ENCODE data around the gene CD53.

Gene CD53

DNA sequence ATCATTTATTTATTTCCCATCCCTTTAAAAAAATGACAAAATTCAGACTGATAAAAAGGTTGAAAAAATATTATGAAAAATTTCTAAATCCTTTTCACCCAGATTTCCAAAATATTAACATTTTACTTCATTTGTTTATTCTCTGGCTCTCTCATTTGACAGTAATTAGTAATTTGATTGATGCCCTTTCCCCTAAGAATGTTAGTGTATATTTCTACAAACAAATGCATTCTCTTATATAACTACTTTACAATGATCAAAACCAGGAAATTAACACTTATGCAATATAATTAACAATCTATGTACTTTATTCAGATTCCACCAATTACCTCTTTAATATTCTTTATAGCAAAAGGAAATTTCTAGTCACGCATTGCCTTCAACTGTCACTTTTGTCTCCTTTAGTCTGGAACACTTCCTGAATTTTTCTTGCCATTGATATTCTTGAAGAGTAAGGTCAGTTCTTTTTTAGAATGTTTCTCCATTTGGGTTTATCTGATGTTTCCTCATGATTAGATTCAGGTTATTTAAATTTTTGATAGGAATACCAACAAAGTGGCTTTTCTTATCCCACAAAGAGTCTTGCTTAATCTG lies 3.9 kb downstream of the CD53 start:
- no peak for DNase-seq (ENCODE audit: low read depth)

DNA sequence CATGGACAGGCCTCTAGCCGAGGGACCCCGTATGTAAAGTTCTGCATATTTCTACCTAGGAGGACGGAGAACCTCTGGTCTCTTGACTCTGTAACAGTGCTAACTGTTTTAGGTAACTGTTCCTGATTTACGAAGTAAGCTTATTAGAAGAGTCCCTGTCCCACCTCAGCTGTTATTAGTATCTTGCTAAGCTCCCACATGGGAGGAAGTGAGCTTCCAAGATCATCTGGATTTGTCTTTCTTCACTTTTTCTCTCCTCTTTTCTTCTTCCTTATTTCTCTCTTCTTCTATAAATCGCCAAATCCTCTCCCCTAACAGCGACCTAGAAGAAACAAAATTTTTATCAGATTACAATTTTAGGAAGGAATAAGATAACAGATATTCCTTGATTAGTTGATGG lies 4.4 kb downstream of the CD53 start:
- DNase-seq (ENCODE audit: low read depth): no peak

DNA sequence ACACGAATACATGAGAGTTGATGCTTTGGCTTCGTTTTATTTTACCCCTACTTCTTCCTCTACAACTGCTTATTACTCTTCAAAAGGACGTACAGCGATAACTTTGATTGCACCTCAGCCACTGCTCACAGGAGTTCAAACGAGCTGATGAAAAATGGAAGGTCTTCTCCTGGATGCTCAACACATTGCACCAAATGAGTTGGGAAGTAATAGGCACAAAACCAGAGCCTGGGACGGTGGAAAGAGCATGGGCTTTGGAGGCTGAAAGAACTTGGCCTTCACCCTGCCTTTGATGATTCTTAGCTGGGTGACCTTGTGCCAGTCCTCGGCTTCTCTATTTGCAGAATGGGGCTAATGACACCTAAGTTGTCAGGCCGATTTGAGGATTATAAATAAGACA lies 4.8 kb downstream of the CD53 start:
- DNase-seq (ENCODE audit: low read depth): no peak

DNA sequence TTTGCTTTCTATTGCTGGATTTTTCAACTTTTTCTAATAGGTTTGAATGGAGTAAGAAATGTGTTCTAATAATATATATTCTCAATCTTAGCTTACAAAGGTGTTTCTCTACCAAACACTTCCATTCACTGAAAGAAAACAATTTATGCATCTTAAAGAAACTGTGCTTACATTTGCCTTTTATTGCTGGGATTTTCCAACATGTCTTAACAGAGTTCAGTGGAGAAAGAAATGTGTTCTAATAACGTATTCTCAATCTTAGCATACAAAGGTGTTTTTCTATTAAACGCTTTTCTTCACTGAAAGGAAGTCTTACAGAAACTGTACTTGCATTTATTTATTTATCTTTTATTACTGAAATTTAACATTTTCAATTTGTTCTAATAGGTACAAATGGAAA lies 5.6 kb downstream of the CD53 start:
- DNase-seq (ENCODE audit: low read depth): no peak

DNA sequence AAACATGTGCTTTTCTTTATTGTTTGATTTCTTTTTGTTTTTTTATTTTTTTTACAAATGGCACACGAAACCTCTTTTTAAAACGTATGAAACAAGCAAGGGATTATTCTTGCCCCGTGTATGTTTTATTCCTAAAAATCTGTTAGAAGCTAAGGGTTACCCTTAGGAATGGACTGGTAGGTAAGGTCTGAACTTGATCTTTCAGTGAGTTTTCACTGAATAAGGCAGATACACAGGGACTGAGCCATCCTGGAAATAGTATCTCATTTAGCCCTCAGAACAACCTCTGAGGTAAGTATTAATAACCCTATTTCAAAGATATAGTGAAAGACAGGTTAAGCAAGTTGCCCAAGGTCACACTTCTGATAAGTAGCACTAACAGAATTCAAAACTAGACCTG lies 6.0 kb downstream of the CD53 start:
- DNase-seq (ENCODE audit: low read depth): no peak

DNA sequence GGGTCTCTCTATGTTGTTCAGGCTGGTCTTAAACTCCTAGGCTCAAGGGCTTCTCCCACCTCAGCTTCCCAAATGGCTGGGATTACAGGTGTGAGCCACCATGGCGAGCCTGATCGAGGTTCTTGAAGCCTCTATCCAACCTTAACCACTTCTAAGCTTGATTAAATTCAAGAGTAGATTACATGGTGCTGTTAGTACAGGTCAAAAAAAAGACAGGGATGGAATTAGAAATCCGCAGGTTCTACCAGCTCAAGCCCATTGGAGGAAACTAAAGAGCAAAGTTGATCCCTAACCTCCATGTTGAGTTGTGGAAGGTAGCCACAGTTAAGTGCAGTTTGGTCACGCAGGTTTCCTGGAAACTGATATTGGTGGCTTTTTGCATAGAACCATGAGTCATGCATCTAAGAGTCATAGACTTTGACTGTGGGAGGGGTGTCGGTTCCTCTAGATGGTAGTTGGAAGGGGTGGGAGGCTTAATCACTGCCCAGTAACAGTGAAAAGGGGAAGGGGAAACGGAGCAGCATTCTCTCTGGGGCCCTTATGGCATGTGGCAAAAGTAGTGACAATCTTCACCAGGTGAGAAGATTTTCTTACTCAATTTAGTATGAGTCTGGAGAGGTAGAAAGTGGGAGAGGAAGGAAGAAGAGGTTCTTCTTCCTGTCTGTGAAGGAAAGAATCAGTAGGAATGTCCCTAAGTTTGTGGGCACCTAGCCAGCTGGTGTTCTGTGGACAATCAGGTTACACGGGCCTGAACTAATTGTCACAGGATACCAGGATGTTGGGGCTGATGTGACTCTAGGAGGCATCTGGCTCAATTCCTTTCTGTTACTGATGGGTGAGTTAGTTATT lies 7.0 kb downstream of the CD53 start:
- no peak for DNase-seq (ENCODE audit: low read depth)

DNA sequence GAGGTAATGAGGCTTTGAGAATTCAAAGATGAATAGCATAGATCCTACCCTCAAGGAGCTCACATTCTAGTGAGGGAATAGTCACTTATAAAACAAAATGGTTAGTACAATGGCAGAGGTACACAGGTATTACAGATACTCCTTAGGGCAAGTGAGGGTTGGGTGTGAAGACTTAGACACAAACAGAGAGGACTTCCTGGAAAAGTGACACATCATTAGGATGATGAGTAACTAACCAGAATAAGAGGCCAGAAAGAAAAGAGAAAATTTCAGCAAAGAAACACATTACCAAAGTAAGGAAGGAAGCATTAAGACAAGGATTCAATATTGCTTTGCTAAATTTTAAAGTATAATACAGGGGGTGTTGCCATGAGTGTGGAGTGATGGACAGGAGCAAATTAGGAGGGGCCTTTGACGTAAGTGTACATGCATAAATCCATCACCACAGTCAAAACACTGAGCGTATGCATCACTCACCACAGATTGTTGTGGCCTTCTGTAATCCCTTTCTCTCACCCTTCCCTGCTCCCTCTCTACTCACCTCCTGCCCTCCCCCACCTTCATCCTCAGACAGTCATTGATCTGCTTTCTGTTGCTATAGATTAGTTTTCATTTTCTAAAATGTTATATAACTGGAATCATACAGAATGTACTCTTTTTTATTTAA lies 7.9 kb downstream of the CD53 start:
- DNase-seq (ENCODE audit: low read depth): no peak

DNA sequence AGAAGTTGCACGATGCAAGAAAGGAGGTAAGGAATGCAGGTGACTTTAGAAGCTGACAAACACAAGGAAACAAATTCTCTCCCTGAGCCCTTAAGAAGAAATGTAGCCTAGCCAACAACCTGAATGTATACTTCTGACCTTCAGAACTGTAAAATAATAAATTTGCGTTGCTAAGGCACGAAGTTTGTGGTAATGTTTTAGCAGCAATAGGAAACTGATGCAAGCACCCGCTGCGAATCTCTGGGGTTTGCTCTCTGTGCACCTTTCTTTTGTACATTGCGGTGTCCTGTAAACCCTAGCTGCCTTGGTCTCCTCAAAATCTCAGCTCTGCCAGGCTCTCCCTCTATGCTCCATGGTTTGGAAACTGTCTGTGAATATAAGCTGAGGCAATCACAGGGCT lies 15.1 kb downstream of the CD53 start:
- DNase-seq (ENCODE audit: low read depth): no peak

DNA sequence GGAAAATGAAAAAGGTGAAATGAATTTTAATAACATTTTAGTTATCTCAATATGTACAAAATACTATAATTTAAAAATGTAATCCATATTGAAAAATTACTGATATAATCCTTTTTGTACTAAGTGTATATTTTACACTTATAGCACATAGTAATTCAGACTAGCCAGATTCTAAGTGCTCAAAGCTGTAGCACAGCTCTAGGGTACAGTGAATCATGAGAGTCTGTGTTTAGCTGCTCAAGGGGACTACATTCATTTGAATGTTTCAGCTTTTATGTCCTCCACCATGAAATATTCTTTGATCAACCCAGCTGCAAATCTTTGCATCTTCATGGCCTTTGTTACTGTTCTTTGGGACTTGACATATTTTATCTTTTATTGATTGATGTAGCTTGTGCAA lies 15.7 kb downstream of the CD53 start:
- no peak for DNase-seq (ENCODE audit: low read depth)

DNA sequence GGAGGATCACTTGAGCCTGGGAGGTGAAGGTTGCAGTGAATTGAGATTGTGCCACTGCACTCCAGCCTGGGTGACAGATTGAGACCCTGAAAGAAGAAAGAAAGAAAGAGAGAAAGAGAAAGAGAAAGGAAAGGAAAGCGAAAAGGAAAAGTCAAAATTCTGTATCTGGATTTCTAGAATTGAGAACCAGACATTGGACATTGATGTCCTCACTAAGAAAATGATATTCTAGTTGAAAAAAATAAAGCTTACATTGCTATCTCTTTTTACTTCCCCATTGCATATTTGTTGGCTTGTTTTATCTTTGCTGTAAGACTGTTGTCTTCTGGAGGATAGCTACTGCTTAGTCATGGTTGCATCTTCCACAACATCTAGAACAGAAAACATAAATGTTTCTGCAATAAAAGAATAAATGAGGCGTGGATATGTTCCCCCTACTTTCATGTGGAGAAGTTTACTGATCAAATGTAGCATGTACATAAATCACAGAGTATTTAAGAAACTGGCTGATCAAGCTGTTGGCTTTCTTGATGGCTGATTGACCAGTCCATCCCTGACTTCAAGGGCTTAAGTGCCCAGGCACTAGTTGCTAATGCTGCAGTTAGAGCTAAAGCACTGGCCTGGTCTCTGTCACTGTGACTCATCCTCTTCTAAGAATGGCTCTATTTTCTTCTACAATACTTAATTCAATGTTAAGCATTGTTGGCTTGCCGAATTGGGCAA lies 17.7 kb downstream of the CD53 start:
- DNase-seq (ENCODE audit: low read depth): no peak

DNA sequence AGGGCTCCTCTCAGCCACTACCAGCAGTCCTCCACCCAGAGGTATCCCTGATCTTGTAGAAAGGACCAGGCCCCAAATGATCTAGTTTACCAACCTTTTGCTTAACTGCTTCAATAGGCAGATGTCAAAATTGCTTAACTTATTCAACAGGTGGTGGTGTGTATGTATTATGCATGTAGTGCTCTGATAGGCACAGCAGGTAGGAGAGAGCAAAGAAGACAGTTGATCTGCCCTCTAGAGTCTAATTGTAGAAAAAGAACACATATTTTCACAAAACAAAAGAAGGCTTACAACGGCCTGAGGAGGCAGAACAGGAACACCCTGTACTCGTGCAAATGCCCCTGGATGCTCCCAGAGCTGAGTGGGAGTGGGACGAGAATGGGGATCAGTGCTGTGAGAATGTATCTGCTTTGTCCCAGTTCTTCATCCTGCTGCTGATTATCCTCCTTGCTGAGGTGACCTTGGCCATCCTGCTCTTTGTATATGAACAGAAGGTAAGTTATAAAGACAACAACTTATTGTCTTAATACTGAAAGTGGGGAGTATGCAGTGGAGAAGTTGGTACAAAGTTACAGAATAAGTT lies 21.1 kb downstream of the CD53 start:
- DNase-seq (ENCODE audit: low read depth): no peak

DNA sequence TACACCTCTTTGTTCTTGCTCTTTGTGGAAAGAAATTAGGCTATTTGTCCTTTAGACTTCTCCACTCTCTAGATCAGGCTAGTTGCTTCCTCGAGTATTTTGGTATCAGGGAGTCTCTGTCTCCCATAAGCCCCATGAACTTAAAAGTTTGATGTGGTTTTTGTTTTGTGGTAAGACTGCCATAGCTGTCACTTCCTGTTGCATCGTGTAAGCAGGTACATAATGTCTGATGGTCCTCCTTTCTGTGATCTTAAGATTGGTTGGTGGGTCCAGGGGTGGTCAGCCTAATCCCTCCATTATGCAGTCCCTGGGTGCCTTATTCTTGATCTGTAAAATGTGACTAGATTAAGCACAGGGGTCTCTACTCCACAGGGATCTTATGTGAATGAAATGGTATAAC lies 23.1 kb downstream of the CD53 start:
- no peak for DNase-seq (ENCODE audit: low read depth)

DNA sequence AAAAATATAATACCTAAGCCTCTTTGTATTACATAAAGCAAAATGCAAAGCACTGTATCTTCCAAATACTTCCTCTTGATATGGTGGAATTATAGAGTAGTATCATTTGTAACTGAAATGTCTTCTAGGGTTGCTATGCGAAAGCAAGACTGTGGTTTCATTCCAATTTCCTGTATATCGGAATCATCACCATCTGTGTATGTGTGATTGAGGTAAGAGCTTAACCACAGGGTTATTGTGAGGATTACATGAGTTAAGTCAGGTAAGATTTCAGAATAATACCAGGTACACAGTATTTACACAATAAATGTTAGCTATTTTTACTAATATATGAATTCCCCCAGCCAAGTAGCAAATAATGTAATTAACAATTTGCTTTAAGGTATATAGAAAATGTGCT lies 24.7 kb downstream of the CD53 start:
- DNase-seq (ENCODE audit: low read depth): no peak

DNA sequence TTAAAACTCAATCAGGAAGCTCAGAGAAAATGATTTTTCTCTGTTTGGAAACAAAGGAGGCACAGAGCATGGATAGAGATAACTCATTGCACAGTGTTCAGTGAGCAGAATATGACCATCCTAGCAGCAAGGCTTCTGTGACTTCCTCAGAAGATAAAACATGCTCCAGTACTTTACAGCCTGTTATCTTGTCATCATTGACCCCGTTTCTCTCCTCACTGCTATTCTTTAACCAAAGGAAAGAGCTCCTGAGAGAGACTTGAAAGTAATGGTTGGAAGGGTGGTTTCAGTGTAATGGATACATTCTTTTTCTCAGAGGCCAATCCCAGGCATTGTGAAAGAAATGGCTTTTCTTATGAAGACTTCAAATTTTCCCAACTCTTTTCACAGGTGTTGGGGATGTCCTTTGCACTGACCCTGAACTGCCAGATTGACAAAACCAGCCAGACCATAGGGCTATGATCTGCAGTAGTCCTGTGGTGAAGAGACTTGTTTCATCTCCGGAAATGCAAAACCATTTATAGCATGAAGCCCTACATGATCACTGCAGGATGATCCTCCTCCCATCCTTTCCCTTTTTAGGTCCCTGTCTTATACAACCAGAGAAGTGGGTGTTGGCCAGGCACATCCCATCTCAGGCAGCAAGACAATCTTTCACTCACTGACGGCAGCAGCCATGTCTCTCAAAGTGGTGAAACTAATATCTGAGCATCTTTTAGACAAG lies 25.9 kb downstream of the CD53 start:
- DNase-seq (ENCODE audit: low read depth): no peak

DNA sequence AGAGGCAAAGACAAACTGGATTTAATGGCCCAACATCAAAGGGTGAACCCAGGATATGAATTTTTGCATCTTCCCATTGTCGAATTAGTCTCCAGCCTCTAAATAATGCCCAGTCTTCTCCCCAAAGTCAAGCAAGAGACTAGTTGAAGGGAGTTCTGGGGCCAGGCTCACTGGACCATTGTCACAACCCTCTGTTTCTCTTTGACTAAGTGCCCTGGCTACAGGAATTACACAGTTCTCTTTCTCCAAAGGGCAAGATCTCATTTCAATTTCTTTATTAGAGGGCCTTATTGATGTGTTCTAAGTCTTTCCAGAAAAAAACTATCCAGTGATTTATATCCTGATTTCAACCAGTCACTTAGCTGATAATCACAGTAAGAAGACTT lies 26.5 kb downstream of the CD53 start:
- DNase-seq (ENCODE audit: low read depth): no peak

DNA sequence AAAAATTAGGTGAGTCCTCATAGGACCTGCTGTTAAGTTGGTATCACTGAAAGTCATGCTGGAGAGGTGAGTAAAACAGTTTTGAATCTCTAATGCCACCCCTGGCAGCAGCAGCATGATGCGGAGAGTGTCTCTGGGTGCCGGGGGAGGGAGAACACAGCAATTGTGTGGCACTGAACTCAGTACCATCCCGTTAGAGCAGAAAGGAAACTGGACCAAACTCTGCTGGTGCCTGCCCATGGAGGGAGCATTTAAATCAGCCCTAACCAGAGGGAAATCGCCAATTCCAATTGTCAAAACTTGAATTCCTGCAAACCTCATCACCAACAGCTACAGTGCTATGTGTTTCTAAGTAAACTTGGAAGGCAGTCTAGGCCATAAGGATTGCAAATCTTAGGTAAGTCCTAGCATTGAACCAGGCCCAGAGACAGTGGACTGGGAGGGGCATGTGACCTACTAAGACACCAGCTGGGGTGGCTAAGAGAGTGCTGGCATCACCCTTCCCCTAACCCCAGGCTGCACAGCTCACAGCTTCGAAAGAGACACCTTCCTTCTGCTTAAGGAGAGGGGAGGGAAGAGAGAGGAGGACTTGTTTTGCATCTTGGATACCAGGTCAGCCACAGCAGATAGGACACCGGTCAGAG lies 30.0 kb downstream of the CD53 start:
- no peak for DNase-seq (ENCODE audit: low read depth)

DNA sequence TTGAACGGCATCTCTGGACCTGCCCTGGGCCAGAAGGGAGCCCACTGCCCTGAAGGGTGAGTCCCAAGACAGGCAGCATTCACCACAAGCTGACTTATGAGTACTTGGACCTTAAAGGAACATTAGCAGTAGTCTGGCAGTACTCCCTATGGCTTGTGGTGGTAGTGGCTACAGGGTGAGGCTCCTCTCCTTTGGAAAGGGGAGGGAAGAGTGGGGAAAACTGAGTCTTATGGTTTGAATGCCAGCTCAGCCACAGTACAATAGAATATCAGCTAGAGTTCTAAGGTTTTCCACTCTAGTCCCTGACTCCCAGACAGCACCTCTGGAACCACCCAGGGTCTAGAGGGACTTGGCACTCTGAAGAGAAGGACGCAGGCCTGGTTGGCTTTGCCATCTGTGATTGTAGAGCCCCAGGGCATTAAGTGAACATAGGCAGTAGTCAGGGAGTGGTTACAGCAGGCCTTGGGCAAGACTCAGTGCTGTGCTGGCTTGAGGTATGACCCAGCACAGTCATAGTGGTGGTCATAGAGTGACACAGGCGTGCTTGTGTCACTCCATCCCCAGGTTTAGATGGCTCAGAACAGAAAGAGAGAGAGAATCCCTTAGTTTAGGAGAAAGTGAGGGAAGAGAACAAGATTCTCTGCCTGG lies 31.0 kb downstream of the CD53 start:
- DNase-seq (ENCODE audit: low read depth): no peak

DNA sequence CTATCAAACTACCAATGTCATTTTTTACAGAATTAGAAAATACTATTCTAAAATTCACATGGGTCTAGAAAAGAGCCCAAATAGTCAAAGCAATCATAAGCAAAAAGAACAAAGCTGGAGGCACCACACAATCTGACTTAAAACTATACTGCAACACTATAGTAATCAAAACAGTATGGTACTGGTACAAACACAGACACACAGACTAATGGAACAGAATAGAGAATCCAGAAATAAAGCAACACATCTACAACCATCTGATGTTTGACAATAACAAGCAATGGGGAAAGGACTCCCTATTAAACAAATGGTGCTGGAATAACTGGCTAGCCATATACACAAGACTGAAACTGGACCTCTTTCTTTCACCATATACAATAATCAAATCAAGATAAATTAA lies 39.8 kb downstream of the CD53 start:
- no peak for DNase-seq (ENCODE audit: low read depth)

DNA sequence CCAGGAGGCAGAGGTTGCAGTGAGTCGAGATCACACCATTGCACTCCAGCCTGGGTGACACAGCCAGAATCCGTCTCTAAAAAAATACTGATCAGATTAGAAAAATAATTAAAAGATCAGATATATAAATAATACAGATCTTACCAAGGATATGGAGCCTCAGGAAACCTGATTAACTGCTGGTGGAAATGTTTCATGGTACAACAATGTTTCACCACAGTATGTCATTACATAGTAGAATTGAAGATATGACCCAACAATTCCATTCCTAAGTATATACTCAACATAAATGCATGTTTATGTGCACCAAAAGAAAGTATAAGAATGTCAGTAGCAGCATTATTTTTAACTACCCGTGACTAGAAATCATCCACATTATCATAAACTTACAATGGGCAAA lies 41.7 kb downstream of the CD53 start:
- DNase-seq (ENCODE audit: low read depth): no peak

DNA sequence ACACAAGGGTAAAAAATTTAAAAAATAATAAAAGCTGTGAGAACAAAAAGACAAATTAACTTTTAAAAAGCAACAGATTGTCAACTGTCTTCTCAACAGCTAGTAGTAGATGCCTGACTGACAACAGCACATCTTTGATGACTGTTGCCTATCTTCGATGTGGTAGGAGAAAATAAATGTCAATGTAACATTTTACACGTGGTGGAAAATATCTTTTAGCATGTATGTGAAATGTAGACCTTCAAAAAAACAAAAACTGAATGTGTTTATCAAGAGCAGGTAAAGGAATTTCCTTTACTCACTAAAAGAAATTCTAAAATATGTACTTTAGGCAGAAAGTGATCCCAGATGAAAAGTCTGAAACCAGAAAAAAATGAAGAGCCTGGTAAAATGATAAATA lies 42.9 kb downstream of the CD53 start:
- no peak for DNase-seq (ENCODE audit: low read depth)

DNA sequence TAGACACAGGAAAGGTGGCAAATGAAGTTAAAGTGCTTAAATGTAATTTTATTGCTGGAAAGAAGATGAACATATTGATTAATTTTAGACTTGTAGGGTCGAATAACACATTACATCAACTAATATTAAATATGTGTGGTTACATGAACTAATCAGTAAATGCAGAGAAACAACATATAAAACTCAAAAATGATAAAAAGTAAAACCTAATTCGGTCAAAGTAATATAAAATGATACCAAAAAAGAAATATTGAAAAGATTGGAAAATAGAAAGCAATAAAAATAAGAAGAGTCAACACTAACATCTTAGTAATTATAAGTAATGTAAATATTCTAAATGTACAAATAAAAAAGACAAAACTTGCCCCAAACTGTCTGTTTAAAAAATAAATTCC lies 43.3 kb downstream of the CD53 start:
- DNase-seq (ENCODE audit: low read depth): no peak

Data from non-pigmented ciliary epithelial cell (primary cell).